SK-N-SH (cell line): ENCODE data around the gene RAB26. TPM values are rescaled to one million over a fixed set of nuclear protein-coding genes. Genes with fewer than 3 reads are reported as not detected.
A peak's percentile ranks its signal among the peaks of the same experiment; 100 is the strongest.
"Not testable (repeated sequence)": the region's sequence is repeated elsewhere in the genome, so short reads cannot be mapped to it uniquely, and the experiment has no call there.

Experiments used
- CTCF ChIA-PET: fragments of 300-600, 350-600 bp; formaldehyde crosslinking; extraction: SDS; loops from one replicate; lab custom pipeline; 2021; lab: Yijun Ruan, JAX
- POLR2A ChIA-PET: fragments of 350-600 bp; sonication (Branson Sonifier 250); formaldehyde crosslinking; extraction: SDS; loops from one replicate; lab custom pipeline; 2020; ENCODE audit warnings: antibody characterized with exemption, inconsistent platforms; lab: Yijun Ruan, JAX
- DNase-seq: peaks from one replicate; pipeline ENCODE4 v3.0.0; 2012
- H2AFZ ChIP-seq: fragments of 200-600 bp; sonication (generic); 2 replicates; pipeline ENCODE4 v1.8.1; 2016; ENCODE audit warnings: antibody characterized with exemption, mild to moderate bottlenecking, low read depth
- H3F3A ChIP-seq: fragments of 200-600 bp; sonication (generic); replicated peaks from 2 replicates; pipeline ENCODE3; 2016; ENCODE audit warnings: antibody characterized with exemption, mild to moderate bottlenecking; ENCODE audit not compliant: insufficient read depth
- H3K27ac ChIP-seq, 2 experiments: fragments of 200-500 bp in 1 of 2; fragments of 200-600 bp in 1 of 2; sonication (Bioruptor generic) in 1 of 2; sonication (generic), shearing (Covaris generic) in 1 of 2; 2 replicates each; pipeline versions ENCODE4 v1.5.1 to v1.6.1; 2014 to 2016; ENCODE audit warnings: low read depth in 2 of 2, inconsistent platforms in 1 of 2, low read length in 1 of 2, mild to moderate bottlenecking in 1 of 2, mixed read lengths in 1 of 2
- H3K27me3 ChIP-seq: fragments of 200-600 bp; sonication (generic), shearing (Covaris generic); 2 replicates; pipeline ENCODE4 v1.6.1; 2016; ENCODE audit warnings: mixed run types; ENCODE audit not compliant: insufficient read depth
- H3K36me3 ChIP-seq, 2 experiments: fragments of 200-500 bp in 1 of 2; fragments of 200-600 bp in 1 of 2; sonication (Bioruptor generic) in 1 of 2; sonication (generic) in 1 of 2; replicated peaks in 1 of 2; 2 replicates each; pipeline versions ENCODE3 to v1.5.1; 2014 to 2016; ENCODE audit warnings: low read length in 1 of 2, mild to moderate bottlenecking in 1 of 2; ENCODE audit not compliant: insufficient read depth in 2 of 2, control insufficient read depth in 1 of 2
- H3K4me1 ChIP-seq, 2 experiments: fragments of 200-500 bp in 1 of 2; fragments of 200-600 bp in 1 of 2; sonication (Bioruptor generic) in 1 of 2; sonication (generic), shearing (Covaris generic) in 1 of 2; 2 replicates each; pipeline versions ENCODE4 v1.5.1 to v1.6.1; 2014 to 2016; ENCODE audit warnings: low read depth in 1 of 2, low read length in 1 of 2, mixed run types in 1 of 2; ENCODE audit not compliant: insufficient read depth in 2 of 2, control insufficient read depth in 1 of 2
- H3K4me2 ChIP-seq: fragments of 200-600 bp; sonication (generic), shearing (Covaris generic); 2 replicates; pipeline ENCODE4 v1.6.1; 2017; ENCODE audit warnings: mixed run types
- H3K4me3 ChIP-seq, 2 experiments: fragments of 200-500 bp in 1 of 2; fragments of 200-600 bp in 1 of 2; sonication (Bioruptor generic) in 1 of 2; sonication (generic), shearing (Covaris generic) in 1 of 2; 2 replicates each; pipeline versions ENCODE4 v1.5.1 to v1.8.1; 2014 to 2016; ENCODE audit warnings: low read depth in 2 of 2, inconsistent platforms in 1 of 2, low read length in 1 of 2, mild to moderate bottlenecking in 1 of 2, mixed read lengths in 1 of 2, moderate library complexity in 1 of 2
- H3K79me2 ChIP-seq: fragments of 200-600 bp; sonication (generic); 2 replicates; pipeline ENCODE4 v1.8.1; 2017; ENCODE audit warnings: mild to moderate bottlenecking; ENCODE audit not compliant: insufficient read depth
- H3K9ac ChIP-seq: fragments of 200-600 bp; sonication (generic); 2 replicates; pipeline ENCODE4 v1.6.1; 2017; ENCODE audit warnings: mixed run types
- H3K9me2 ChIP-seq: fragments of 200-600 bp; sonication (generic); 2 replicates; pipeline ENCODE4 v1.6.1; 2017; ENCODE audit warnings: mixed run types
- H3K9me3 ChIP-seq: fragments of 200-600 bp; sonication (generic); 2 replicates; pipeline ENCODE4 v1.6.1; 2017; ENCODE audit warnings: mixed run types, mild to moderate bottlenecking, moderate library complexity
- H4K20me1 ChIP-seq: fragments of 200-600 bp; sonication (generic); 2 replicates; pipeline ENCODE4 v1.6.1; 2017; ENCODE audit warnings: mild to moderate bottlenecking, mixed run types; ENCODE audit not compliant: insufficient read depth
- WGBS: methylation state at CpG from one replicate; pipeline ENCODE4 v1.1.6; 2017; ENCODE audit warnings: low lambda C conversion rate; 5-methylcytosine and 5-hydroxymethylcytosine counted together
- polyA plus RNA-seq, 3 experiments: library from polyadenylated mRNA; depleted of rRNA; stranded (reverse); fragments of >200 nt; gene quantifications; 2 replicates each; pipeline ENCODE4 v1.2.3, GENCODE V29; 2012
- TF ChIP-seq, protein P1 (sequence below): IDR thresholded peaks from 2 replicates; pipeline ENCODE4; 2012

The RAB26 gene
- polyA plus RNA-seq, 1 of the 3 experiments (the other 2 are of a cell fraction), result 14.3 TPM

- H3K9me2 ChIP-seq, H3K4me2 ChIP-seq, H2AFZ ChIP-seq, H3K9me3 ChIP-seq, DNase-seq, POLR2A ChIA-PET, H3K27ac ChIP-seq: not testable (repeated sequence)
- Histone ChIP-seq H4K20me1 (peaks cover 21% of the 10 kb centered on the region), H3K4me1 (peaks cover 24 to 35% of the 10 kb centered on the region in 2 experiments; a peak in 3 of 4 replicates), H3F3A (peaks cover 14% of the 10 kb centered on the region)
- TF ChIP-seq, protein P1, sequence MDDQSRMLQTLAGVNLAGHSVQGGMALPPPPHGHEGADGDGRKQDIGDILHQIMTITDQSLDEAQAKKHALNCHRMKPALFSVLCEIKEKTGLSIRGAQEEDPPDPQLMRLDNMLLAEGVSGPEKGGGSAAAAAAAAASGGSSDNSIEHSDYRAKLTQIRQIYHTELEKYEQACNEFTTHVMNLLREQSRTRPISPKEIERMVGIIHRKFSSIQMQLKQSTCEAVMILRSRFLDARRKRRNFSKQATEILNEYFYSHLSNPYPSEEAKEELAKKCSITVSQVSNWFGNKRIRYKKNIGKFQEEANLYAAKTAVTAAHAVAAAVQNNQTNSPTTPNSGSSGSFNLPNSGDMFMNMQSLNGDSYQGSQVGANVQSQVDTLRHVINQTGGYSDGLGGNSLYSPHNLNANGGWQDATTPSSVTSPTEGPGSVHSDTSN, result 0 out of 2 replicates have a peak, but pooled peaks have one; percentile 15
- TF ChIP-seq, all 33 proteins: peak for 1; not testable (repeated sequence) for 32
- H3K9ac ChIP-seq, H3K27me3 ChIP-seq, H3K36me3 ChIP-seq, CTCF ChIA-PET, H3K4me3 ChIP-seq: not testable (repeated sequence)
- peaks cover 68% of the 10 kb centered on the region for H3K79me2 ChIP-seq
- WGBS, result 47% methylated on average over 9 of the region's 11 CpGs
Measured at GRCh38 chr16:2129251-2129650, 19.2 kb upstream of the RAB26 start.

DNA sequence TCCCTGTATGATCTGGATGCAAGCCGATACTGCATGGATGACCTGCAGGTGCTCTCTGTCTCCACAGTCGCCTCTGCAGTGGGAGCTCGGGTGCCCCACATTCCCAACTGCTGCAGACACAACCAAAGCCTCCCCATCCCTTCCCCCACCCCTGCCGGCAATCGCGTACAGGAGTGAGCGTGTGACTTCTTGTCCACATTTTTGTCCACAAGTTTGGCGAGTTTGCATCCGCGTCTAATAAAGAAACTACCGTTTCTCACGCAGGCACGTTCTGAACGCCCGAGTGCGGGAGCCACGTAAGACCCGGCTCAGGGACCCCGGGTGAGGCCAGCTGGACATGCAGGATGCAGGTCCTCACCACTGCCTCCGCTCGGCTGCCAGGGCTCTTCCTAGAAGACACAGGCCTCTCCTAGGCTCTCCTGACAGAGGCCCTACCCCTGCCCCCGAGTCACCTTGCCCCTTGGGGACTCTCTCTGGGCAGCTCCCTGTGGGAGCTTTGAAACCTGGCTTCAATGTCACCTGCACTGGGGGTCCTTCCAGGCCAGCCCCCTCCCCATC lies 18.5 kb upstream of the RAB26 start:
- H3K4me3 ChIP-seq, POLR2A ChIA-PET, H3K9me3 ChIP-seq, H3K9me2 ChIP-seq, H2AFZ ChIP-seq, DNase-seq, H3K9ac ChIP-seq, H3K36me3 ChIP-seq, H3K27ac ChIP-seq, H3K4me2 ChIP-seq, CTCF ChIA-PET, H3K27me3 ChIP-seq: not testable (repeated sequence)
- Histone ChIP-seq H3F3A (peaks cover 14% of the 10 kb centered on the region), H3K79me2 (peaks cover 69% of the 10 kb centered on the region), H3K4me1 (peaks cover 24 to 29% of the 10 kb centered on the region in 2 experiments; a peak in 3 of 4 replicates), H4K20me1 (peaks cover 21% of the 10 kb centered on the region)
- WGBS, result 94% methylated on average over 21 of the region's 22 CpGs

DNA sequence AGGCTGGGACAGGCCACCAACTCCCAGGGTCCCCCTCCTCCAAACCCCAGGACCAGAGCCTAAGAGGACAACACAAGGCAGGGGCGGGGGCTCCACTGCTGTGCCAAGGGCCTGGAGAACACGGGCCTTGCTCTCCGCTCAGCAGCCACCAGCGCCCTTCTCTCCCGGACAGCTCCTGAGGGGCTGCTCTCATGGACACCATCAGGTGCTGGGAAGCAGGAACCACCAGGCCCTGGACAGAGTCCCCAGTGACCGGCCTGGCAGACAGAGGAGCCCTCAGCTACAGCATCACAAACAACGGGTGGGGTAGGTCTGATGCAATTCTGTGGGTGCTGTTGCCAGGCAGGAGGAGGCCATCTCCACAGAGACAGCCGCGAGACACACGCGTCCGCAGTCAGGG lies 14.6 kb upstream of the RAB26 start:
- not testable (repeated sequence) for H3K9ac ChIP-seq

GRCh38 chr16:2135071-2135470 lies 13.4 kb upstream of the RAB26 start:
- H3K27ac ChIP-seq, H3K9me2 ChIP-seq, DNase-seq, H3K4me1 ChIP-seq, CTCF ChIA-PET, H3K36me3 ChIP-seq, H2AFZ ChIP-seq, H3K27me3 ChIP-seq, H3K9me3 ChIP-seq, POLR2A ChIA-PET, H3F3A ChIP-seq: not testable (repeated sequence)
- H3K9ac ChIP-seq, result peak overlapping the region; percentile 72
- peak overlapping the region; percentile 60; the same call in 1 of the 2 replicates for H3K4me2 ChIP-seq
- peaks cover 20% of the 10 kb centered on the region for H4K20me1 ChIP-seq
- WGBS, result under 1% methylated on average over 21 of the region's 42 CpGs
- H3K4me3 ChIP-seq, result peak overlapping the region; percentile 53 to 64
- H3K79me2 ChIP-seq, result peaks cover 40% of the 10 kb centered on the region

More for the DNA sequence above, 14.6 kb upstream of the RAB26 start:
- H3K36me3 ChIP-seq, H3K9me2 ChIP-seq, H3F3A ChIP-seq, CTCF ChIA-PET, H2AFZ ChIP-seq, H3K4me1 ChIP-seq, POLR2A ChIA-PET, DNase-seq, H3K27me3 ChIP-seq, H3K27ac ChIP-seq, H3K9me3 ChIP-seq: not testable (repeated sequence)
- WGBS, result 80% methylated on average over 1 of the region's 12 CpGs
- Histone ChIP-seq H3K4me3 (peak overlapping the region in 1 of 2 experiments; percentile 19; a peak in 2 of 4 replicates), H3K79me2 (peaks cover 46% of the 10 kb centered on the region), H3K4me2 (0 out of 2 replicates have a peak overlapping the region, but pooled peaks have one; percentile 50), H4K20me1 (peaks cover 21% of the 10 kb centered on the region)
